GM19455 (cell line): ENCODE results near the gene HTN3.
"Not testable (repeated sequence)": the region's sequence is repeated elsewhere in the genome, so short reads cannot be mapped to it uniquely, and the experiment has no call there.

Experiments
- ATAC-seq: cut with Tn5 transposase; IDR thresholded peaks from one replicate; pipeline ENCODE4 v1.9.1; 2021; ENCODE audit not compliant: unreplicated experiment

HTN3 gene

GRCh38 chr4:70028159-70028558 lies at the start of gene HTN3:
TSS of gene HTN3 (plus strand) at chr4:70028459. CDS start at chr4:70030741, 2,282 bp downstream.
- not testable (repeated sequence) for ATAC-seq

- ATAC-seq: no peak
These were observed 44.2 kb upstream of the HTN3 start for GRCh38 chr4:69984030-69984443.

GRCh38 chr4:69986663-69987062 lies 41.6 kb upstream of the HTN3 start:
- ATAC-seq: no peak

- ATAC-seq: no peak
These were observed 37.2 kb upstream of the HTN3 start for GRCh38 chr4:69991016-69991415.

- no peak for ATAC-seq
These were observed 33.5 kb upstream of the HTN3 start for GRCh38 chr4:69994782-69995181.

GRCh38 chr4:69995526-69996016 lies 32.7 kb upstream of the HTN3 start, which contains the start of gene STATH:
TSS of gene STATH (plus strand) at chr4:69995966. CDS start at chr4:69998438, 2,472 bp downstream.
- no peak for ATAC-seq

GRCh38 chr4:69999420-69999819 lies 28.8 kb upstream of the HTN3 start:
- ATAC-seq: peak; percentile 58

- no peak for ATAC-seq
These were observed 27.5 kb upstream of the HTN3 start for GRCh38 chr4:70000711-70001110.

GRCh38 chr4:70002507-70002906 lies 25.8 kb upstream of the HTN3 start:
- no peak for ATAC-seq

- ATAC-seq: no peak
These were observed 19.5 kb upstream of the HTN3 start for GRCh38 chr4:70008771-70009170.

- ATAC-seq: not testable (repeated sequence)
These were observed 9.3 kb upstream of the HTN3 start for GRCh38 chr4:70019006-70019405.

GRCh38 chr4:70023218-70023617 lies 5.0 kb upstream of the HTN3 start:
- ATAC-seq: no peak

- no peak for ATAC-seq
These were observed 1.2 kb upstream of the HTN3 start for GRCh38 chr4:70027011-70027410.

- ATAC-seq: not testable (repeated sequence)
These were observed 9.3 kb downstream of the HTN3 start for GRCh38 chr4:70037559-70037958.

GRCh38 chr4:70039928-70040327 lies 11.7 kb downstream of the HTN3 start:
- not testable (repeated sequence) for ATAC-seq

- no peak for ATAC-seq
These were observed 13.5 kb downstream of the HTN3 start for GRCh38 chr4:70041652-70042286.

GRCh38 chr4:70050138-70050537 lies 21.9 kb downstream of the HTN3 start, which contains the start of gene HTN1:
TSS of gene HTN1 (plus strand) at chr4:70050438. CDS start at chr4:70053077, 2,639 bp downstream.
- not testable (repeated sequence) for ATAC-seq

GRCh38 chr4:70056534-70056933 lies 28.3 kb downstream of the HTN3 start:
- not testable (repeated sequence) for ATAC-seq

- no peak for ATAC-seq
These were observed 29.4 kb downstream of the HTN3 start for GRCh38 chr4:70057651-70058050.

- no peak for ATAC-seq
These were observed 30.9 kb downstream of the HTN3 start for GRCh38 chr4:70059149-70059548.

GRCh38 chr4:70062000-70062399 lies 33.7 kb downstream of the HTN3 start:
- ATAC-seq: peak; percentile 67

- ATAC-seq: no peak
These were observed 51.9 kb downstream of the HTN3 start for GRCh38 chr4:70080205-70080604.
